H1 (cell line): ENCODE data around the gene PTK6.
A peak's percentile ranks its signal among the peaks of the same experiment; 100 is the strongest.

ENCODE experiments used
- PHF8 ChIP-seq: fragments of 200-600 bp; sonication (generic); conservative IDR thresholded peaks from 2 replicates; pipeline ENCODE4 v1.7.1; 2012; ENCODE audit warnings: low read depth, mild to moderate bottlenecking, inconsistent platforms, low read length, moderate library complexity
- RFX5 ChIP-seq: IDR thresholded peaks from 2 replicates; pipeline ENCODE4 v1.6.1; 2011; ENCODE audit warnings: low read depth, low read length, improper control_type of control experiment, borderline replicate concordance
- TF ChIP-seq, protein P1 (sequence below), 3 experiments: IDR thresholded peaks; 1 replicate in 2 of 3; 2 replicates in 1 of 3; pipeline versions ENCODE4 v1.5.1 to v1.6.1; 2011; ENCODE audit warnings: low read length in 3 of 3, mild to moderate bottlenecking in 3 of 3, inconsistent platforms in 2 of 3, low read depth in 1 of 3, moderate library complexity in 1 of 3; ENCODE audit not compliant: insufficient read depth in 1 of 3; ENCODE audit errors: control extremely low read depth in 1 of 3
- TF ChIP-seq, protein P2 (sequence below): IDR thresholded peaks from 2 replicates; pipeline ENCODE4 v1.6.1; 2011; ENCODE audit warnings: low read length, improper control_type of control experiment
- TF ChIP-seq, protein P3 (sequence below): IDR thresholded peaks from 2 replicates; pipeline ENCODE4 v1.6.1; 2012; ENCODE audit warnings: low read length, inconsistent platforms

DNA sequence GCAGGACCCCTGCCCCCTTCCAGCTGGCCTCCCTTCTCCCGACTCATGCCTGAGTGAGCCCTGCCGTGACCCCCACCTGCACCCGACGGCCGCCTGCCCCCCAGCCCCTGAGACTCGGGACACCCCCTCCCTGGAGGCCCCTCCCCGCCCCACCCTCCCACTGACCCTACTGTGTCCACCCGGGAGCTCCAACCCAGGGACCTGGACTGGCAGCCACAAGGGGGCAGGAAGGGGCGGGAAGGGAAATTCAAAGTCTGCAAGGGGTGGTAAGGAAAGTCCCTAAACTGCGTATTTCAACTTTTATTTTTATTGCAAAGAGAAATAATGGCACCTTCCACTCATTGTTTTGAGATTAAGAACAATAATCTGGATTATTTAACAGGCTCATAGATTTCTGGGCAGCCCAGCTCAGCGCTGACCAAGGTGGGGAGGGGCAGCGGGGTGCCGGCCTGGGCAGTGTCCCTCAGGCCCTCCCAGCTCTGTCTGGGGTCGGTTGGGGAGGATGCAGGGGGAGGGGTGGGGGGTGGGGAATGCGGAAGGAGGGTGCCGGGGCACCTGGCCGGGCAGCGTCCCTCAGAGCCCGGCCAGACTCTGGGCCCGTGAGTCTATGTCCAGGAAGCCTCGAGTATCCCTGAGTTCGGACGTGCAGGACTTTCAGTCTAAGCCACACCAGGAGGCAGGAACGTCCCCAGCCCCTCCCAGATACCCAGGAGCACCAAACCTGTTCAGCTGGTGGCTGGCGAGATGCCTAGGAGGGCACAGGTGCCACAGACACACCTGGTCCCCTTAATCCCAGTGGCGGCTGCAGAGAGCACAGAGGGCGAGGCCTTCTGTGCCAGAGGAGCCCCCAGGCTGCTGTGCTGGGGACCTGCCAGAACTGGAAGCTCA is 1.3 kb upstream of the PTK6 start:
- TF ChIP-seq, protein P1, sequence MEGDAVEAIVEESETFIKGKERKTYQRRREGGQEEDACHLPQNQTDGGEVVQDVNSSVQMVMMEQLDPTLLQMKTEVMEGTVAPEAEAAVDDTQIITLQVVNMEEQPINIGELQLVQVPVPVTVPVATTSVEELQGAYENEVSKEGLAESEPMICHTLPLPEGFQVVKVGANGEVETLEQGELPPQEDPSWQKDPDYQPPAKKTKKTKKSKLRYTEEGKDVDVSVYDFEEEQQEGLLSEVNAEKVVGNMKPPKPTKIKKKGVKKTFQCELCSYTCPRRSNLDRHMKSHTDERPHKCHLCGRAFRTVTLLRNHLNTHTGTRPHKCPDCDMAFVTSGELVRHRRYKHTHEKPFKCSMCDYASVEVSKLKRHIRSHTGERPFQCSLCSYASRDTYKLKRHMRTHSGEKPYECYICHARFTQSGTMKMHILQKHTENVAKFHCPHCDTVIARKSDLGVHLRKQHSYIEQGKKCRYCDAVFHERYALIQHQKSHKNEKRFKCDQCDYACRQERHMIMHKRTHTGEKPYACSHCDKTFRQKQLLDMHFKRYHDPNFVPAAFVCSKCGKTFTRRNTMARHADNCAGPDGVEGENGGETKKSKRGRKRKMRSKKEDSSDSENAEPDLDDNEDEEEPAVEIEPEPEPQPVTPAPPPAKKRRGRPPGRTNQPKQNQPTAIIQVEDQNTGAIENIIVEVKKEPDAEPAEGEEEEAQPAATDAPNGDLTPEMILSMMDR (IDR thresholded peaks at IDR 0.05; ENCODE audit: control extremely low read depth in 1 of 3, insufficient read depth in 1 of 3, low read depth in 1 of 3, low read length in 3 of 3), result peak in 2 of 3 experiments; percentile 40 to 47; a peak in 3 of 4 replicates
- no peak for TF ChIP-seq PHF8
- TF ChIP-seq, protein P2, sequence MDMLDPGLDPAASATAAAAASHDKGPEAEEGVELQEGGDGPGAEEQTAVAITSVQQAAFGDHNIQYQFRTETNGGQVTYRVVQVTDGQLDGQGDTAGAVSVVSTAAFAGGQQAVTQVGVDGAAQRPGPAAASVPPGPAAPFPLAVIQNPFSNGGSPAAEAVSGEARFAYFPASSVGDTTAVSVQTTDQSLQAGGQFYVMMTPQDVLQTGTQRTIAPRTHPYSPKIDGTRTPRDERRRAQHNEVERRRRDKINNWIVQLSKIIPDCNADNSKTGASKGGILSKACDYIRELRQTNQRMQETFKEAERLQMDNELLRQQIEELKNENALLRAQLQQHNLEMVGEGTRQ, result no peak
- TF ChIP-seq RFX5, result no peak
- TF ChIP-seq, protein P3, sequence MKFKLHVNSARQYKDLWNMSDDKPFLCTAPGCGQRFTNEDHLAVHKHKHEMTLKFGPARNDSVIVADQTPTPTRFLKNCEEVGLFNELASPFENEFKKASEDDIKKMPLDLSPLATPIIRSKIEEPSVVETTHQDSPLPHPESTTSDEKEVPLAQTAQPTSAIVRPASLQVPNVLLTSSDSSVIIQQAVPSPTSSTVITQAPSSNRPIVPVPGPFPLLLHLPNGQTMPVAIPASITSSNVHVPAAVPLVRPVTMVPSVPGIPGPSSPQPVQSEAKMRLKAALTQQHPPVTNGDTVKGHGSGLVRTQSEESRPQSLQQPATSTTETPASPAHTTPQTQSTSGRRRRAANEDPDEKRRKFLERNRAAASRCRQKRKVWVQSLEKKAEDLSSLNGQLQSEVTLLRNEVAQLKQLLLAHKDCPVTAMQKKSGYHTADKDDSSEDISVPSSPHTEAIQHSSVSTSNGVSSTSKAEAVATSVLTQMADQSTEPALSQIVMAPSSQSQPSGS, result no peak
